ENCODE results near the gene CCDC12. TPM values are rescaled to one million over a fixed set of nuclear protein-coding genes. Genes with fewer than 3 reads are reported as not detected.
A peak's percentile ranks its signal among the peaks of the same experiment; 100 is the strongest.
"Not testable (repeated sequence)": the region's sequence is repeated elsewhere in the genome, so short reads cannot be mapped to it uniquely, and the experiment has no call there.

Gene CCDC12
- total and polyA plus RNA-seq, 5 experiments from 2014 or later = 58.8 to 106 (median 81.9) TPM

DNA sequence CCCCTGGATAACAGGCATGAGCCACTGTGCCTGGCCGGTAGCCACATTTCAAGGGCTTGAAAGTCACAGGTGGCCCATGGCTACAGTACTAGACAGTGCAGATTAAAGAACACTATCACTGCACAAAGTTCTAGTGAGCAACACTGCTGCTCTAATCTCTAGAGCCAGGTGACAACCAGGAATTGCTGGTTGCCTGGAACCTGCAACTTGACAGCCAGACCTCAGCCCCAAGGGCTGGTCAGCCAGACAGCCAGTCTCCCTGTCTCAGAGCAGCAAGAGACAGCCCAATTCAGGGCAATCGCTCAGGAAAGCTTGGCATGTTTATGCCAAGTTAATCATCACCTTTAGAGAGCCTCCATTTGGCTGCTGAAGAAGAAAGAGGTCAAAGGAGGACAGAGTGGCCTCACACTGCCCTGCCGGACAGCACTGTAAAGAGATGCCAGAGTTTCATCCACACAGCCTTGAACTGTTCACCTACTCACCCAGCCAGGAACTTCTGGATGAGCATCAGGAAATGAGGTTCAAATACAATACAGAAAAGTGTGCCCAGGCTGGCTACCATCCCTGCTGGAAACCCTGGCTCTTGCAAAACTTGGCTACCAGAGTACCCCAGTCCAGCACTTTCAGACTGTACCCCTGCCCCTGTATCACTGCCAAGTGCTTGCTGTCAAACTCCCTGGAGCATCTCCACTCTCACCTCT lies 6.0 kb downstream of the CCDC12 start:
- DNase-seq = peak in 1 of 10 donors; percentile 55
- H3K27me3 Mint-ChIP-seq = no peaks in the 10 kb centered on the region
- H3K4me3 Mint-ChIP-seq = peak overlapping the region in 7 of 10 donors; percentile 14 to 79 (median 72)
- H3K9me3 Mint-ChIP-seq = no peaks in the 10 kb centered on the region
- peaks cover 54 to 94% (median 91%) of the 10 kb centered on the region in 4 donors for H3K4me1 Mint-ChIP-seq
- H3K27ac Mint-ChIP-seq = peak overlapping the region in 9 of 10 donors; percentile 19 to 89 (median 76)
- peaks cover 0 to 60% (median 4%) of the 10 kb centered on the region in 3 donors for H3K36me3 Mint-ChIP-seq
- ATAC-seq = no peak
- POLR2A ChIA-PET = interaction anchor here (0.7 to 1.0 kb wide), 4 partner anchors 27 to 1117 kb away, joined by 3 to 4 read pairs (median 3); no protein-coding TSS in a partner anchor

GRCh38 chr3:46968783-46969428 lies 7.6 kb downstream of the CCDC12 start:
- peak overlapping the region in 6 of 10 donors; percentile 11 to 58 (median 20) for H3K4me3 Mint-ChIP-seq
- H3K36me3 Mint-ChIP-seq = peaks cover 0 to 53% (median 4%) of the 10 kb centered on the region in 3 donors

DNA sequence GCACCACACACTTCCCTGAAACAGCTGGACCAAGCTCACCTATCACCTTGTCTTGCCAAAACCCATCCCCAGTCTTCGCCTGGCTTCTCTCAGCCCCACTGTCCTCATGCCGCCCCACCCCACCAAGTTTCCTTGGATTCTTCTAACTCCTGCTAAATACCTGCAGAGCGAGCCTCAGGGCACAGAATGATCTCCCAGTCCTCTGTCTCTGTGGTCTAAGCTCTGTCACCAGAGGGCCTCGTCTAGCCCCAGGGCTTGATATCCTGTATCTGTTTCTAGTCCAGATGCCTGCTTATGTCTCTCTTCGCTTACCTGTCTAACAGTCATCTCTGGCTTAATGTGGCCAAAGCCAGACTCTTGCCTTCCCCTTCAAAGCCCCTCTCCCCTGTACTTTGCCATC lies 9.7 kb downstream of the CCDC12 start:
- Mint-ChIP-seq H3K9me3 (no peaks in the 10 kb centered on the region), H3K4me3 (peak overlapping the region in 6 of 10 donors; percentile 4 to 66 (median 40)), H3K4me1 (peaks cover 46 to 85% (median 84%) of the 10 kb centered on the region in 4 donors), H3K36me3 (peaks cover 0 to 51% (median 13%) of the 10 kb centered on the region in 3 donors), H3K27ac (peak overlapping the region; percentile 52 to 93 (median 75)), H3K27me3 (no peaks in the 10 kb centered on the region)
- POLR2A ChIA-PET = interaction anchor here (0.6 to 1.4 kb wide), 5 partner anchors 9 to 20 kb away, joined by 3 to 9 read pairs (median 3); partner anchors contain the start of gene CCDC12
- ATAC-seq (no peak), DNase-seq (no peak)

More at GRCh38 chr3:46968783-46969428, 7.6 kb downstream of the CCDC12 start:
- DNase-seq (no peak), ATAC-seq (no peak)
- POLR2A ChIA-PET = no interaction called here
- Mint-ChIP-seq H3K27me3 (no peaks in the 10 kb centered on the region), H3K4me1 (peaks cover 47 to 89% (median 84%) of the 10 kb centered on the region in 4 donors), H3K27ac (peak overlapping the region in 9 of 10 donors; percentile 13 to 80 (median 56)), H3K9me3 (no peaks in the 10 kb centered on the region)

- Mint-ChIP-seq H3K27me3 (no peaks in the 10 kb centered on the region), H3K9me3 (no peaks in the 10 kb centered on the region), H3K36me3 (peaks cover 0 to 39% (median 8%) of the 10 kb centered on the region in 3 donors), H3K27ac (peak overlapping the region in 5 of 10 donors; percentile 56 to 72 (median 58)), H3K4me3 (peak overlapping the region in 1 of 10 donors; percentile 14), H3K4me1 (peaks cover 47 to 85% (median 84%) of the 10 kb centered on the region in 4 donors)
- ATAC-seq = peak in 1 of 2 donors; percentile 42
- POLR2A ChIA-PET = no interaction called here
- no peak for DNase-seq
These were observed 11.4 kb downstream of the CCDC12 start for GRCh38 chr3:46965151-46965550.

DNA sequence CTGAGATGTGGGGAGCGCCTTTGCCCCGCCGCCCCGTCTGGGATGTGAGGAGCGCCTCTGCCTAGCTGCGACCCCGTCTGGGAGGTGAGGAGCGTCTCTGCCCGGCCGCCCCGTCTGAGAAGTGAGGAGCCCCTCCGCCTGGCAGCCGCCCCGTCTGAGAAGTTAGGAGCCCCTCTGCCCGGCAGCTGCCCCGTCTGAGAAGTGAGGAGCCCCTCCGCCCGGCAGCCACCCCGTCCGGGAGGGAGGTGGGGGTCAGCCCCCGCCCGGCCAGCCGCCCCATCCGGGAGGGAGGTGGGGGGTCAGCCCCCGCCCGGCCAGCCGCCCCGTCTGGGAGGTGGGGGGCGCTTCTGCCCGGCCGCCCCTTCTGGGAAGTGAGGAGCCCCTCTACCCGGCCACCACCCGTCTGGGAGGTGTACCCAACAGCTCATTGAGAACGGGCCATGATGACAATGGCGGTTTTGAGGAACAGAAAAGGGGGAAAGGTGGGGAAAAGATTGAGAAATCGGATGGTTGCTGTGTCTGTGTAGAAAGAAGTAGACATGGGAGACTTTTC lies 12.4 kb downstream of the CCDC12 start:
- H3K9me3 Mint-ChIP-seq, H3K4me3 Mint-ChIP-seq, H3K27ac Mint-ChIP-seq, ATAC-seq, POLR2A ChIA-PET, DNase-seq, H3K27me3 Mint-ChIP-seq: not testable (repeated sequence)
- H3K4me1 Mint-ChIP-seq = peaks cover 50 to 85% (median 84%) of the 10 kb centered on the region in 4 donors
- peaks cover 0 to 34% (median 8%) of the 10 kb centered on the region in 3 donors for H3K36me3 Mint-ChIP-seq

GRCh38 chr3:46962990-46963389 lies 13.6 kb downstream of the CCDC12 start:
- POLR2A ChIA-PET = no interaction called here
- Mint-ChIP-seq H3K9me3 (no peaks in the 10 kb centered on the region), H3K27ac (peak overlapping the region in 4 of 10 donors; percentile 11 to 81 (median 52)), H3K36me3 (peaks cover 0 to 37% (median 8%) of the 10 kb centered on the region in 3 donors), H3K27me3 (no peaks in the 10 kb centered on the region), H3K4me1 (peaks cover 52 to 85% (median 84%) of the 10 kb centered on the region in 4 donors), H3K4me3 (peak overlapping the region in 1 of 10 donors; percentile 18)
- ATAC-seq (no peak), DNase-seq (no peak)

DNA sequence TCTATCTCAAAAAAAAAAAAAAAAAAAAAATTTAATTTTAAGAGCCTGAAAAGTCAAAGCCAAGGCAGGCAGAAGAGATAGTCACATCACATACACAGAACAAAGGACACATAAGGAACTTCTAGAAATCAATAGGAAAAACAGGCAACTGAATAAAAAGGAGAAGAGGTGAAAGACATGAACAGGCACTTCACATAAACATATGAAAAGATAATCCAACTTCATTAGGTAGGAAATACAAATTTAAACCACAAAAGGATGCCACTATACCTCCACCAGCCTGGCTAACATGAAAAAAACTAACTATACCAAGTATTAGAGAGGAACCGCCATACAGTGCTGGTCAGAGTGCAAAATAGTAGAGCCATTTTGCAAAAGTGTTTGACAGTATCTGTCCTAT lies 14.1 kb downstream of the CCDC12 start:
- no peaks in the 10 kb centered on the region for H3K27me3 Mint-ChIP-seq
- peak overlapping the region in 3 of 10 donors; percentile 12 to 81 (median 72) for H3K27ac Mint-ChIP-seq
- H3K9me3 Mint-ChIP-seq = no peaks in the 10 kb centered on the region
- ATAC-seq = no peak
- peaks cover 0 to 33% (median 8%) of the 10 kb centered on the region in 3 donors for H3K36me3 Mint-ChIP-seq
- POLR2A ChIA-PET = no interaction called here
- peaks cover 51 to 84% (median 82%) of the 10 kb centered on the region in 4 donors for H3K4me1 Mint-ChIP-seq
- no peak for DNase-seq
- peak overlapping the region in 1 of 10 donors; percentile 2 for H3K4me3 Mint-ChIP-seq

- Mint-ChIP-seq H3K9me3 (no peaks in the 10 kb centered on the region), H3K4me3 (peak overlapping the region in 6 of 10 donors; percentile 18 to 71 (median 30)), H3K27me3 (no peaks in the 10 kb centered on the region), H3K27ac (peak overlapping the region in 7 of 10 donors; percentile 17 to 92 (median 60)), H3K36me3 (peaks cover 0 to 27% (median 8%) of the 10 kb centered on the region in 3 donors), H3K4me1 (peaks cover 43 to 84% (median 81%) of the 10 kb centered on the region in 4 donors)
- ATAC-seq (no peak), DNase-seq (no peak)
- POLR2A ChIA-PET = no interaction called here
These were observed 15.7 kb downstream of the CCDC12 start for GRCh38 chr3:46960835-46961234.

- no peak for ATAC-seq
These were observed 16.4 kb downstream of the CCDC12 start for GRCh38 chr3:46960081-46960701.

DNA sequence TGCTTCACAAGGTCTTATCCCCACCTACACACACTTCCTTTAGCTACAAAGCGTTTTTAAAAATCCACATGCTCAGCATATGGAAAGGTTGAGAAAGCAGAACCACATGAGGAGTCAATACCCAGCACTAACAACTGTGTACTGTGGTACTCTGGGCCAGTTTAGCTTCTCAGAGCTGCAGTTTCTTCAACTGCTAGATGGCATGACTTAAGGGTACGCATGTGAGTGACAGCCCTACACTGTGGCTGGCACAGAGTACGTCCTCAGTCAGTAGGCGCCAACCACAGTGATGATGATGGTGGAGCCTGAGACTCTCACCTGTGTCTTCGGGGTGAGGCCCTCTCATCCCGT lies 17.4 kb downstream of the CCDC12 start:
- Mint-ChIP-seq H3K9me3 (no peaks in the 10 kb centered on the region), H3K36me3 (peaks cover 0 to 23% (median 8%) of the 10 kb centered on the region in 3 donors), H3K4me3 (peak overlapping the region; percentile 3 to 80 (median 57)), H3K27ac (peak overlapping the region; percentile 50 to 93 (median 86)), H3K27me3 (no peaks in the 10 kb centered on the region), H3K4me1 (peaks cover 51 to 91% (median 87%) of the 10 kb centered on the region in 4 donors)
- ATAC-seq = peak; percentile 65 to 85
- POLR2A ChIA-PET = interaction anchor here (0.9 kb wide), 1 partner anchor 17 kb away, joined by 3 read pairs; the partner anchor contains the start of gene CCDC12
- peak in 3 of 10 donors; percentile 17 to 27 (median 21) for DNase-seq

More at GRCh38 chr3:46960081-46960701, 16.4 kb downstream of the CCDC12 start:
- Mint-ChIP-seq H3K27me3 (no peaks in the 10 kb centered on the region), H3K9me3 (no peaks in the 10 kb centered on the region), H3K4me3 (peak overlapping the region in 9 of 10 donors; percentile 26 to 80 (median 58)), H3K27ac (peak overlapping the region; percentile 28 to 93 (median 85)), H3K4me1 (peaks cover 44 to 84% (median 81%) of the 10 kb centered on the region in 4 donors), H3K36me3 (peaks cover 0 to 23% (median 8%) of the 10 kb centered on the region in 3 donors)
- POLR2A ChIA-PET = no interaction called here
- no peak for DNase-seq

- Mint-ChIP-seq H3K4me3 (peak overlapping the region in 9 of 10 donors; percentile 3 to 80 (median 58)), H3K36me3 (peaks cover 0 to 23% (median 8%) of the 10 kb centered on the region in 3 donors), H3K9me3 (no peaks in the 10 kb centered on the region), H3K27ac (peak overlapping the region in 9 of 10 donors; percentile 10 to 93 (median 86)), H3K27me3 (no peaks in the 10 kb centered on the region), H3K4me1 (peaks cover 56 to 97% (median 93%) of the 10 kb centered on the region in 4 donors)
- POLR2A ChIA-PET = interaction anchor here (0.9 kb wide), 1 partner anchor 17 kb away, joined by 3 read pairs; the partner anchor contains the start of gene CCDC12
- ATAC-seq = no peak
- DNase-seq = no peak
These were observed 17.9 kb downstream of the CCDC12 start for GRCh38 chr3:46958467-46959160.
